ENCODE results near the gene RABEPK.

- TF ChIP-seq CTCF (optimal IDR thresholded peaks at IDR 0.05 in 1 of 3, IDR thresholded peaks at IDR 0.05 in 1 of 3, conservative IDR thresholded peaks at IDR 0.05 in 1 of 3; ENCODE audit: extremely low read depth in 1 of 3, insufficient read depth in 2 of 3, low read length in 3 of 3) (no peak), EZH2 (IDR thresholded peaks at IDR 0.05; ENCODE audit: low read length) (no peak)
Measured at GRCh38 chr9:125189011-125189360, 11.4 kb upstream of the RABEPK start.
